Activated T-helper 1 cell treated with anti-CD3 and anti-CD28 coated beads, Interleukin-2, amount 50 U/mL, for 16 hours (primary cell): ENCODE data around the gene C10orf67.

Experiments used
- DNase-seq, 2 donors: peaks; one replicate each; pipeline ENCODE4 v3.0.0-alpha.2; 2020; ENCODE audit warnings: low read depth in 1 of 2, low spot score in 1 of 2

Gene C10orf67

GRCh38 chr10:23199768-23200511, 144.7 kb downstream of the C10orf67 start:
- no peak for DNase-seq

GRCh38 chr10:23198940-23199767, 145.4 kb downstream of the C10orf67 start:
- DNase-seq, result no peak

- DNase-seq, result no peak
Measured at GRCh38 chr10:23198610-23198939, 146.0 kb downstream of the C10orf67 start.

DNA sequence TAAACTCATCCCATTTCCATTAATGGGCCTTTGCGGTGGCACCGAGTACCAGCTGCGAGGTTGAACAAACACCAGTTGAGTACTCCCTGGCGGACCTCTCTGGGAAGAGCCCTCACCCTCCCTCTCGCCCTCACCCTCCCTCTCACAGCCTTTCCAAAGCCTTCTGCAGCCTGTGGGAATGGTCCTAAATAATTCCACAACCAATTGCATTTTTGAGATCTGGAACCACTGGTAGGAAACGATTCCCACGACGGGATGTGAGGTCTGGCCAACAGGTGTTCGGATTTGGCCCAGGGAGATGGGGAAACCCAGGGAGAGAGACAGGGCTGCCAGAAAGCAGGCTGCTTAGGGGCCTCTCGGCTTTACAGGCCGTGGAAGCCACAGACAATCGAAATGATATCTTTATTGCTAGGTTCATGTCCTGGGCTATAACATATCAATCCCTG, 147.2 kb downstream of the C10orf67 start:
- DNase-seq, result no peak

- DNase-seq, result no peak
Measured at GRCh38 chr10:23196915-23197314, 147.7 kb downstream of the C10orf67 start.

DNA sequence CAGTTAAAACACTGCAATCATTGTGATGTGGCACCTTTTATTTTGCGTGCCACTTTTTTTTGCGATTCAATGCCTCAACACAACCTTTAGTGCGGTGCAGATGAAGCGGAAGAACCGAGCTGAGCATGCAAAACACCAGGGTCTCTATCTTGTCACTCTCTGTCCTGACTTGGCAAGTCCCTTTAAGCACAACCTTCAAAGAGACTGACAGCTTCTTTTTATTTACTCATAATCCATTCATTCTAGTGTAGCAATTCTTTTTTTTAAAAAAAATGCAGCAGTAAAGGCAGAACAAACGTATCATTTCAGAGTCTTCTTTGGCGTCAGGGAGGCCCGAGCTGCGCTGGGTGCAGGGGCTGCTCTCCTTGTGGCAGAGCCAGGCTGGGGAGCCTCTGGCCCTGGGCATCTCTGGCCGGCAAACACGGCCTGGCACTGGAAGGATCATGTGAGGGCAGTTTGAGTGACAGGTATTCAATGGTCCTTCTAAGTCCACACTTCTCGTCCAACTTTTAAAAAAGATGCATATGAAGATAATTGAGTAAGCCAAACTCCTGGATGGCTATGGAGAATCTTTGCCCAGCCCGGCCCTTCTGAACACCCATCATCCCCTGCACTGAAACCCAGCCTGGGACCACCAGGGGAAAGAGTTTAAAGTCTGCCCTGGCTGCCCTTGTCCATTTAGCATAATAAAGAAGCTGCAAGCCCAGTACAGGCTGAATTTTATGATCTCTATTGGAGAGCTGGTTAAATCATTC, 148.6 kb downstream of the C10orf67 start:
- DNase-seq, result no peak

DNA sequence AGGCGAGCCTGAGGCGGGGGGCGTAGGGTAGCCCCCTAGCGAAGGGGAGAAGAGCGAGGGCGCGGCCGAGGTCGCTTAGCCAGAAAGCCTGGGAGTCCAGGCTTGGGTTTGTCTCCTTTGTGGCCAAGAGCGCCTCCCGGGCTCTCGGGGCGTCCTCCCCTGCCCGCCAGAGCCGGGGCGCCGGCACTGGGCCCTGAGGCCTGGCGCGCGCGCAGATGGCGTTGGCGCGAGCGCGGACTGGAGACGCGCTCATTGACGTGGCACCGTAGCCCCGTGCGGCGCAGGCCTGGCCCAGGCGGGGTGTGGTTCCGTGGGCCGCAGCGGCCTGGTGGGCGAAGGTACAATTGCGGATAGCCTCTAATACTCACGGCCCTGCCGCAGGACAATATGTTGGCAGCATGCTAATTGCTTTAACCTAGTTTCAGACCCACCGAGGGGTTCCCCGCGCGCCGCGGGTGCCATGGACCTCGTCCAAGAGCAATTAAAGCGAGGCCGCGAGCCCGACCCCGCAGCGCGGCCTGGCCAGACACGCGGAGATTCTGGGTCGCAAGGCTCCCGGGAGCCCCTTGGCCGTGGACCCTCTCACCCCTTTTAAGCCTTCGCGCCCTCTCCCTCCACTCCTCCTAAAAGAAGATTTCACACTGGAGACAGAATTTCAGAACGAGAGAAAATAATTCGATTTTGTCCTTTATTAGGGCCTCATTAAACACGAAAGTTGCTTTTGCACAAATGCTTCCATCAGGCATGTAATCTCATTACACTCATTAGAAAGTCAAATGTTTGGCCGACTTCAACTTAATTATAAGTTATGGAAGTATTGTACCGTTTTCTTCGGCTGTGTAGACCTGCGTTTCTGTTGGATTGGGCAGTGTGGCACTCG, 149.4 kb downstream of the C10orf67 start:
- DNase-seq, result no peak

GRCh38 chr10:23194471-23194965, 150.1 kb downstream of the C10orf67 start:
- no peak for DNase-seq

DNA sequence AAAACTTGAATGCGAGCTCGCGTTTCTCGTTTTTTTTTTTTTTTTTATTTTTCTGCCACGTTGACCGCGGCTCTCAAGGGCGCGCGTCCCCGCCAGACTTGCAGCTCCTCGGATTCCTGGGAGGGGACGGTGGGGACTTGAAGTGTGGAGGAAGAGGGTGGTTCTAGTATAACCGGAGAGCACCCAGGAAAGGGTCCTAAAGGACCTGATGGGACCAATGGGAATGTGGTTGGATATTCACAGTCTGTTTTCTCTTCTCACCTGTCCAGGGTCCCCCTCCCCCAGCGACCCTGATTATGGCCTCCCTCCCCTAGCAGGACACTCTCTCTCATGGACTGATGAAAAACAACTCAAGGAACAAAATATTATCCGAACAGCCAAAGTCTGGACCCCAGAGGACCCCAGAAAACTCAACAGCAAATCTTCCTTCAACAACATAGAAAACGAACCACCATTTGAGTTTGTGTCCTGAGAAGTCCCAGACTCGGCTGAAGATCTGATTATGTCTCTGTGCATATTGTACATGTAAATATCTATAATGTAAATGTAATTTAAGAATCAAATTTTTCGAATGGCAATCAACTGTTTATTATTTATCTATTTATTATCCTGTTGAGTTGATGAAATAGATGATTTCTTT, 151.0 kb downstream of the C10orf67 start:
- DNase-seq, result no peak

GRCh38 chr10:23192712-23193434, 151.7 kb downstream of the C10orf67 start:
- no peak for DNase-seq

DNA sequence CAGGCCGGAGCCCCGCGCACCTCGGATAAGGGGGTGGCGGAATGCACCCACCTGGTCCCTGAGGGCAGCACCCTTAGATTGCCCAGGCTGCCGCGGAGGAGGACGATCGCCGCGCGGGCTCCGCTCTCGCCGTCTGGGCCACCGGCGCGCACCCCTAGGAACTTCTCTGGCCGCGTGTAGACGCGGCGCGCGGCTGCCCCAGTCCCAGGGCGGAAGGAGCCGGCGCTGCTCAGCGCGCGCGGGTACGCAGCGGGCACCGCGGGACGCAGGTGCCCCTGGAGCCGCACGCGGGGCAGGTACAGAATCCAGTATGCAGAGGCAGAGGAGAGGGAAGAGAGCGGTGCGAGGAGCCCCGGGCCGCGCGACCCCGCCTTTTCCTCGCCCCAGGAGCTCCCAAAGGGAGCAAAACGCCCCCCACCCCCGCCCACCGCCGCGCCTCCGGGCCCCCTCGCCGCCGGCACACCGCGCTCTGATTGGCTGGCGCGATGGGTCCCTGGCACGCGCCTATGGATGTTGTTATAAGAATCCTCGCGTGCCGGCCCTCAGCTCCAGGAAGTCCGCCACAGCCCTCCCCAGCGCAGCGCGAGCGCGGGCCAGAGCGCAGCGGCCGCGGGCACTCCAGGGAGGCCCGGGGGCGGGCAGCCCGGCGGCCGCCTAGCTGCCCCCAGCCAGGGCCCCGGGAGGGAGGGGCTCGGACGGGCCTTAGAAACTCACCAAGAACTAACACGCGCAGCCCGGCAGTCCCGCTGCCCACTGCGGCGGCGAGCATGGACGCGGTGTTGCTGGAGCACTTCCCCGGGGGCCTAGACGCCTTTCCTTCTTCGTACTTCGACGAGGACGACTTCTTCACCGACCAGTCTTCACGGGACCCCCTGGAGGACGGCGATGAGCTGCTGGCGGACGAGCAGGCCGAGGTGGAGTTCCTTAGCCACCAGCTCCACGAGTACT, 152.6 kb downstream of the C10orf67 start, which contains the start of gene PTF1A:
Gene PTF1A (plus strand): TSS at position 549 of the 948 bp plus-strand sequence. CDS start 219 bp downstream, at position 768.
- no peak for DNase-seq

DNA sequence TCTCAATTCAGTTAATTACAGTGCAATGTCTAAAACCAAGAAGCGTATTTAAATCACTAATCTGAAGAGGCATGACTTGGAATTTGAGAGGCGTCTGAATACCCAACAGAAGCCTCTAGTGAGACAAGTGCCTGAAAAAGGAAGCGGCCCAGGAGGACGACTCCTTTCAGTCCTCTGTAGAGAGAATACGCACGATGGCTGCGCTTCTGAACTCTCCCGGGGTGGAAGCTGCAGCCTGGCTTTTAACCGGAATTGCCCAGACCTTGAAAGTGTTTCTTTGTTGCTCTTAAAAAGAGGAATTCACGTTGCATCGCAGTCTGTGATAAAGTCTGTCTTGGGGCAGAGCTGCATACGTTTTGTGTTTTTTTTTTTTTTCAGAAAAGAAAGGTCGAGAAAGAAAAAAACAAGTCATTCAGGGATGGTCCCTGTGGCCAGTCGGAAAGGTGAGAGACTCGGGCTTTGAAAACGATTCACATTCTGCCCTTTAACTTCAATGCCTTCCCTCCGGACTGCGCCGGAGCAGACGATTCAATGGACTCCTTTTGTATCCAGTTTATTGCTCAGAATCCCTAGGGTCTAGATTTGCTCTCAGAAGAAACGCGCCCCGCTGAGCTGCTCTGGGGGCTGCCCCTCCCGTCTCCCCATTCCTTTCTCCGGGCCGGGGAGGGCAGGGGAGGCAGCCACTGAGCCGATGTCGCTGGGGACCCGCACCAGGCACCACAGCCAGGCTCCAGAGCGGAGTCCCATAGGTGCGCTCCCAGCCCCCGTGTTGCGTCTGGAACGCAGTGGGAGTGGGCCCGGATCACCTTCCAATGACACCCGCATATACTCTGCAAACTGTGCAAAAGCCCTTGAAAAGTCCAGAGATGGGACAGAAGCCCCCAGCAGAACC, 153.5 kb downstream of the C10orf67 start:
- no peak for DNase-seq

DNA sequence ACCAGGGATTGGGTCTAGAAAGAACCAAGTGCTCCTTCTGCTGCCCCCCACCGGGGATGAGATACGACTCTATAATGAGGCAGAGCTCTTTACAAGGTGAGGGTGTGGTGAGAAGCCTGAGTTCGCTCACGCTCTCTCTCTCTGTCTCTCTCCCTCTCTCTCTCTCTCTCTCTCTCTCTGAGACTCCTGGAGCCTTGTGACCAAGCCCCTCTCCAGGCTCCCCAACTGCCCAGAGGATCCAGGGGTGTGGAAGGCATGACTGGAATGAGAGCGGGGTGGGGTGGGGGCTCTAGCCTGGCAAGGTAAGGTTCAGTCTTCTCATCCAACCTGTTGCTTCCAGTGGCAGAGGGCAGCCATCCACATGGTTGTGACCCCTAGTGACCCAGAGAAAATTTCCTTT, 155.6 kb downstream of the C10orf67 start:
- DNase-seq, result no peak

DNA sequence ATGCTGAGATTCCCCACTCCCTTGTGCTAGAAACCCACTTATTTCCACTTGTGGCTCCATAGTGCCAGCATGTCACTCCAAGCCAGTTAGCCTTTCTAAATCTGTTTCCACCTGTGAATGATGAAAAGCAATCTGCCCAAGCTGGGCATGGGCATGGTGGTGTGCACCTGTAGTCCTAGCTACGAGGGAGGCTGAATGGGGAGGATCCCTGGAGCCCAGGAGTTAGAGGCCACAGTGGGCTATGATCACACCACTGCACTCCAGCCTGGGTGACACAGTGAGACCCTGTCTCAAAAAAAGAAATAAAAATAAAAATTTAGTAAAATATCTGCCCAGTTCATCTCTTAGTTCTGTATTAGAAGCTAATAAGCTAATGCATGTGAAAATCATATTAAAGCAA, 157.4 kb downstream of the C10orf67 start:
- no peak for DNase-seq

GRCh38 chr10:23186697-23187096, 157.9 kb downstream of the C10orf67 start:
- DNase-seq, result no peak

DNA sequence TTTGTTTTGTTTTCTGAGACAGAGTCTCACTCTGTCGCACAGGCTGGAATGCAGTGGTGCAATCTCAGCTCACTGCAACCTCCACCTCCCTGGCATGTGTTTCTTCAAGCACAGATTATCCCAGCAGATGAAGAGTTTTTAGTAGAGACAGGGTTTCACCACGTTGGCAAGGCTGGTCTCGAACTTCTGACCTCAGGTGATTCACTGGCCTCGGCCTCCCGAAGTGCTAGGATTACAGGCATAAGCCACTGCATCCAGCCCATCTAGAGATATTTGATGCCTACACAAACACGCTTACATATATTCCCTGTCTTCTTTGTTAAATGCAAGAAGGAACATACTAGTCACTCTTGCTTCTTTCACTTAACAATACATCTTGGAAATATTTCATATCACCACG, 158.4 kb downstream of the C10orf67 start:
- DNase-seq, result no peak

DNA sequence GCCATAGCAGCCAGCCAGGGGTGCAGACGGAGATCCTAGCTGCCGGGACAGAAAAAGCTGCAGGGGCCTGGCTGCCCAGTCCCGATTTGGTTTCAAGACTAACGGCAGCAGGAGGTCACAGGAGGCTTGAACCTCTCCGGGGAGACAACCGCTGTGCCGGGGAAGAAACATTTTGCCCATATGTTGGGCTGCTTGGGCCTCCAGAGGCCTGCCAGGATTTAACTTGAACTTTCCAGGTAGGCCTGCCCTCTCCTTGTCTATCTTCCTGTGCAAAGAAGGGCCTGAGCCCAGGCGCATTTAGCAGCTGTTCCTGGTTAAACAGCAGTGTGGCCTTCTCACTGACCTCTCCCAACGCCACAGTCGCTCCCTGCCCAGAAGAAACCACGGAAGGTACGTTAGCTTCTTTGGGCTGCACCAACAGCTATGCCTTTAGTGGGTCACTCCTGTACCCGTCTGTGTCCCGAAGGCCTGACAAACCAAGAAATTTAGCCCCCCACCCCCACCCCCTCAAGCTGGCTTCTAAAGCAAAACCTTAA, 169.6 kb downstream of the C10orf67 start:
- no peak for DNase-seq
